Heart right ventricle (tissue), 16 donors: ENCODE results near the gene ADCY7. TPM values are rescaled to one million over a fixed set of nuclear protein-coding genes. Genes with fewer than 3 reads are reported as not detected.

Experiments
- ATAC-seq, 8 donors: fragments of 200-7000 bp; cut with Tn5 transposase; one replicate each; pipeline ENCODE4 v1.9.1; 2020; ENCODE audit warnings: mild to moderate bottlenecking in 8 of 8, moderate library complexity in 8 of 8, moderate number of reproducible peaks in 1 of 8
- DNase-seq, 2 donors: peaks; one replicate each; pipeline ENCODE4 v3.0.0-alpha.2; 2020
- H3K27ac ChIP-seq, 10 donors: fragments of 200-600 bp; sonication (generic) in 2 of 10; one replicate each; pipeline versions ENCODE4 v1.5.0 to v1.8.0; 2020 to 2022; ENCODE audit warnings: mild to moderate bottlenecking in 3 of 10
- H3K27me3 ChIP-seq, 7 donors: fragments of 200-600 bp; one replicate each; pipeline ENCODE4 v1.8.0; 2021 to 2022; ENCODE audit warnings: mild to moderate bottlenecking in 2 of 7
- H3K36me3 ChIP-seq, 9 donors: fragments of 200-600 bp; sonication (generic) in 1 of 9; one replicate each; pipeline versions ENCODE4 v1.5.0 to v1.8.0; 2020 to 2022; ENCODE audit warnings: mild to moderate bottlenecking in 2 of 9
- H3K4me1 ChIP-seq, 9 donors: fragments of 200-600 bp; sonication (generic) in 1 of 9; one replicate each; pipeline versions ENCODE4 v1.5.0 to v1.8.0; 2020 to 2022; ENCODE audit warnings: mild to moderate bottlenecking in 4 of 9
- H3K4me3 ChIP-seq, 10 donors: fragments of 200-600 bp; sonication (generic) in 2 of 10; one replicate each; pipeline versions ENCODE4 v1.5.0 to v1.8.0; 2020 to 2022; ENCODE audit warnings: mild to moderate bottlenecking in 7 of 10, moderate library complexity in 2 of 10
- H3K9me3 ChIP-seq, 11 donors: fragments of 200-600 bp in 10 of 11; sonication (generic) in 2 of 11; one replicate each; pipeline versions ENCODE4 v1.5.0 to v1.8.0; 2013 to 2022; ENCODE audit warnings: mild to moderate bottlenecking in 2 of 11, control low read depth in 1 of 11, moderate library complexity in 1 of 11
- CTCF ChIP-seq, 9 donors: fragments of 200-600 bp; sonication (generic) in 2 of 9; IDR thresholded peaks; one replicate each; pipeline versions ENCODE4 v1.5.0 to v1.8.0; 2021 to 2022; ENCODE audit warnings: antibody characterized with exemption in 9 of 9, mild to moderate bottlenecking in 5 of 9, moderate library complexity in 1 of 9
- WGBS, 2 donors: extraction: QIAGEN DNeasy Blood & Tissue Kit; methylation state at CpG; one replicate each; pipeline ENCODE4 v1.1.7; 2013; ENCODE audit warnings: inconsistent platforms in 1 of 2; 5-methylcytosine and 5-hydroxymethylcytosine counted together
- intact Hi-C, 10 donors: fragments of 100-400 bp; cut with DNase I; formaldehyde crosslinking; loops; one replicate each; pipeline versions ENCODE4 v1.11.1 to v1.14.2; 2022
- polyA plus RNA-seq, 2 donors: library from polyadenylated mRNA; stranded (reverse); fragments of 200-250 nt; gene quantifications; one replicate each; pipeline ENCODE4 v1.2.3, GENCODE V29; 2013
- total RNA-seq, 10 donors: library from RNA; stranded (reverse); fragmentation: NEBNext Ultra II Directional in 3 of 10; extraction: Animal tissue kit (Norgen Biotek cat#: 25700) in 3 of 10; gene quantifications; one replicate each; pipeline versions ENCODE4 v1.2.1 to v1.2.4, GENCODE V29; 2021 to 2023
- donor health status: Arrhythmogenic right ventricular cardiomyopathy.
- donor health status: ischemic (EF 13 %, LVEDD 7.1; RV severe dilation, severe dysfunction).
- donor health status: healthy with polysubstance abuse.
- donor health status: DM: no; HTN: yes; CAD: no.
- donor health status: DM: no; HTN: no; CAD: no.
- donor health status: ischemic (EF 25% LVEDD 6.9; RV normal size, moderate dysfunction).
- donor health status: ischemic (EF 25% LVEDD 5.7; RV mildly dilated, moderate dysfunction).
- donor health status: healthy.
- donor health status: DM: yes; HTN: yes; CAD: no.
- donor health status: Ischemic cardiomyopathy.
- donor health status: ischemic (EF 35%, LVEDD 5.7; RV mildly dilated, moderate dysfunction).
- donor health status: nonischemic (EF 11% LVEDD 7.7; RV severe dilation, severe dysfunction).
- donor health status: DM: yes; HTN: yes; CAD: no.
- donor health status: PGD.
- donor health status: ischemic (EF 29% LVEDD 5.4; RV normal size, mild dysfunction).
- donor health status: nonischemic (EF 23%, LVEDD 6.1; RV moderate dilation, normal function).

ADCY7 gene
- total and polyA plus RNA-seq, 12 donors, result 2.2 to 25.5 (median 4.7) TPM

GRCh38 chr16:50267151-50267631 is 840 bp downstream of the ADCY7 start:
- Histone ChIP-seq H3K36me3 (no peaks in the 10 kb centered on the region), H3K9me3 (no peaks in the 10 kb centered on the region), H3K27ac (peak overlapping the region in 6 of 10 donors; percentile 26 to 91 (median 57)), H3K27me3 (peaks cover 0 to 12% (median 0%) of the 10 kb centered on the region in 7 donors), H3K4me1 (peaks cover 0 to 60% (median 5%) of the 10 kb centered on the region in 9 donors), H3K4me3 (peak overlapping the region in 8 of 10 donors; percentile 22 to 58 (median 48))
- ATAC-seq (peak in 1 of 8 donors; percentile 9), DNase-seq (no peak)
- no peak for TF ChIP-seq CTCF (IDR thresholded peaks at IDR 0.05)
- intact Hi-C loops, result no loop called here
- WGBS, 2 donors, result 81 to 83% methylated on average over 8 of the region's 8 CpGs

- Histone ChIP-seq H3K4me1 (peaks cover 0 to 65% (median 5%) of the 10 kb centered on the region in 9 donors), H3K36me3 (no peaks in the 10 kb centered on the region), H3K27me3 (peaks cover 0 to 12% (median 0%) of the 10 kb centered on the region in 7 donors), H3K27ac (peak overlapping the region in 5 of 10 donors; percentile 26 to 91 (median 64)), H3K4me3 (peak overlapping the region in 4 of 10 donors; percentile 5 to 58 (median 50)), H3K9me3 (no peaks in the 10 kb centered on the region)
- DNase-seq (no peak), ATAC-seq (no peak)
- intact Hi-C loops, result no loop called here
- TF ChIP-seq CTCF (IDR thresholded peaks at IDR 0.05), result no peak
- WGBS, 2 donors, result 56 to 76% methylated on average over 3 of the region's 3 CpGs
Measured at GRCh38 chr16:50267651-50268050, 1.3 kb downstream of the ADCY7 start.

GRCh38 chr16:50268352-50268751 is 2.0 kb downstream of the ADCY7 start:
- Histone ChIP-seq H3K4me3 (peak overlapping the region in 1 of 10 donors; percentile 58), H3K9me3 (no peaks in the 10 kb centered on the region), H3K27ac (peak overlapping the region in 1 of 10 donors; percentile 91), H3K4me1 (peaks cover 0 to 72% (median 5%) of the 10 kb centered on the region in 9 donors), H3K36me3 (no peaks in the 10 kb centered on the region), H3K27me3 (peaks cover 0 to 8% (median 0%) of the 10 kb centered on the region in 7 donors)
- ATAC-seq (no peak), DNase-seq (no peak)
- 87 to 95% methylated on average over 5 of the region's 5 CpGs for WGBS, 2 donors
- TF ChIP-seq CTCF (IDR thresholded peaks at IDR 0.05), result no peak
- intact Hi-C loops, result no loop called here

GRCh38 chr16:50269061-50269705 is 2.8 kb downstream of the ADCY7 start:
- Histone ChIP-seq H3K4me1 (peaks cover 0 to 75% (median 5%) of the 10 kb centered on the region in 9 donors), H3K9me3 (no peaks in the 10 kb centered on the region), H3K36me3 (no peaks in the 10 kb centered on the region), H3K27me3 (peaks cover 0 to under 1% (median 0%) of the 10 kb centered on the region in 7 donors), H3K4me3 (no peak overlapping the region), H3K27ac (peak overlapping the region in 1 of 10 donors; percentile 91)
- intact Hi-C loops, result no loop called here
- no peak for TF ChIP-seq CTCF (IDR thresholded peaks at IDR 0.05)
- no peak for DNase-seq
- ATAC-seq, result no peak
- WGBS, 2 donors, result 94 to 97% methylated on average over 13 of the region's 13 CpGs
